ENCODE data around the gene ARID5B. TPM values are rescaled to one million over a fixed set of nuclear protein-coding genes. Genes with fewer than 3 reads are reported as not detected.

ARID5B gene
- total RNA-seq, 1 donor = 94.1 TPM

GRCh38 chr10:61978965-61979364, 77.5 kb downstream of the ARID5B start:
- Histone ChIP-seq H3K79me2 (ENCODE audit: insufficient read depth, low read length) (peaks cover 22% of the 10 kb centered on the region), H3K27ac (ENCODE audit: low read depth, low read length) (no peak overlapping the region), H3K4me2 (ENCODE audit: insufficient read depth, low read length) (no peak overlapping the region), H3K4me3 (ENCODE audit: insufficient read depth, low read length) (no peak overlapping the region), H4K20me1 (ENCODE audit: insufficient read depth, low read length) (peaks cover 6% of the 10 kb centered on the region), H3K9me3 (ENCODE audit: low read depth, low read length) (no peaks in the 10 kb centered on the region), H3K27me3 (ENCODE audit: insufficient read depth, low read length) (no peaks in the 10 kb centered on the region), H3K4me1 (ENCODE audit: insufficient read depth, low read length) (peaks cover 16% of the 10 kb centered on the region), H3K36me3 (ENCODE audit: insufficient read depth, low read length) (no peaks in the 10 kb centered on the region), H2AFZ (ENCODE audit: low read length) (no peak overlapping the region)
- peak; percentile 27 for TF ChIP-seq CTCF (IDR thresholded peaks at IDR 0.05; ENCODE audit: extremely low read depth, low read depth, low read length)
- DNase-seq (ENCODE audit: insufficient read length, low spot score, missing footprints) = no peak

- Histone ChIP-seq H3K79me2 (ENCODE audit: insufficient read depth, low read length) (peaks cover 24% of the 10 kb centered on the region), H3K4me2 (ENCODE audit: insufficient read depth, low read length) (no peak overlapping the region), H4K20me1 (ENCODE audit: insufficient read depth, low read length) (peaks cover 10% of the 10 kb centered on the region), H3K4me1 (ENCODE audit: insufficient read depth, low read length) (no peaks in the 10 kb centered on the region), H3K4me3 (ENCODE audit: insufficient read depth, low read length) (no peak overlapping the region), H3K27me3 (ENCODE audit: insufficient read depth, low read length) (no peaks in the 10 kb centered on the region), H3K36me3 (ENCODE audit: insufficient read depth, low read length) (no peaks in the 10 kb centered on the region), H2AFZ (ENCODE audit: low read length) (no peak overlapping the region), H3K9me3 (ENCODE audit: low read depth, low read length) (no peaks in the 10 kb centered on the region), H3K27ac (ENCODE audit: low read depth, low read length) (no peak overlapping the region)
- no peak for TF ChIP-seq CTCF (IDR thresholded peaks at IDR 0.05; ENCODE audit: extremely low read depth, low read depth, low read length)
- DNase-seq (ENCODE audit: insufficient read length, low spot score, missing footprints) = no peak
Measured at GRCh38 chr10:61981460-61981859, 80.0 kb downstream of the ARID5B start.

GRCh38 chr10:61983255-61983654, 81.8 kb downstream of the ARID5B start:
- peaks cover 25% of the 10 kb centered on the region for H3K79me2 ChIP-seq (ENCODE audit: insufficient read depth, low read length)
- H2AFZ ChIP-seq (ENCODE audit: low read length) = no peak overlapping the region
- no peaks in the 10 kb centered on the region for H3K9me3 ChIP-seq (ENCODE audit: low read depth, low read length)
- peaks cover 10% of the 10 kb centered on the region for H4K20me1 ChIP-seq (ENCODE audit: insufficient read depth, low read length)
- H3K4me2 ChIP-seq (ENCODE audit: insufficient read depth, low read length) = no peak overlapping the region
- no peak overlapping the region for H3K27ac ChIP-seq (ENCODE audit: low read depth, low read length)
- H3K4me3 ChIP-seq (ENCODE audit: insufficient read depth, low read length) = no peak overlapping the region
- no peaks in the 10 kb centered on the region for H3K4me1 ChIP-seq (ENCODE audit: insufficient read depth, low read length)
- TF ChIP-seq CTCF (IDR thresholded peaks at IDR 0.05; ENCODE audit: extremely low read depth, low read depth, low read length) = no peak
- H3K36me3 ChIP-seq (ENCODE audit: insufficient read depth, low read length) = no peaks in the 10 kb centered on the region
- DNase-seq (ENCODE audit: insufficient read length, low spot score, missing footprints) = no peak
- H3K27me3 ChIP-seq (ENCODE audit: insufficient read depth, low read length) = no peaks in the 10 kb centered on the region

- Histone ChIP-seq H3K36me3 (ENCODE audit: insufficient read depth, low read length) (no peaks in the 10 kb centered on the region), H3K4me3 (ENCODE audit: insufficient read depth, low read length) (no peak overlapping the region), H3K27me3 (ENCODE audit: insufficient read depth, low read length) (no peaks in the 10 kb centered on the region), H4K20me1 (ENCODE audit: insufficient read depth, low read length) (peaks cover 13% of the 10 kb centered on the region), H2AFZ (ENCODE audit: low read length) (no peak overlapping the region), H3K9me3 (ENCODE audit: low read depth, low read length) (no peaks in the 10 kb centered on the region), H3K4me2 (ENCODE audit: insufficient read depth, low read length) (no peak overlapping the region), H3K79me2 (ENCODE audit: insufficient read depth, low read length) (peaks cover 21% of the 10 kb centered on the region), H3K4me1 (ENCODE audit: insufficient read depth, low read length) (no peaks in the 10 kb centered on the region), H3K27ac (ENCODE audit: low read depth, low read length) (no peak overlapping the region)
- no peak for TF ChIP-seq CTCF (IDR thresholded peaks at IDR 0.05; ENCODE audit: extremely low read depth, low read depth, low read length)
- no peak for DNase-seq (ENCODE audit: insufficient read length, low spot score, missing footprints)
Measured at GRCh38 chr10:61984803-61985418, 83.4 kb downstream of the ARID5B start.
